HFFc6 (cell line): ENCODE results near the gene SLC7A4. TPM values are rescaled to one million over a fixed set of nuclear protein-coding genes. Genes with fewer than 3 reads are reported as not detected.

ENCODE experiments used
- DNase-seq: peaks from one replicate; pipeline ENCODE4 v3.0.0-alpha.2; 2018
- H3K27ac Mint-ChIP-seq: 2 replicates; pipeline ENCODE4 v1.8.0; 2020; ENCODE audit warnings: mild to moderate bottlenecking, mixed read lengths
- H3K27me3 Mint-ChIP-seq: 2 replicates; pipeline ENCODE4 v1.8.0; 2021; ENCODE audit warnings: mild to moderate bottlenecking, moderate library complexity, mixed read lengths; ENCODE audit not compliant: insufficient read depth
- H3K36me3 Mint-ChIP-seq: 2 replicates; pipeline ENCODE4 v1.8.0; 2021; ENCODE audit warnings: low read depth, mixed read lengths
- H3K4me1 Mint-ChIP-seq: 2 replicates; pipeline ENCODE4 v1.8.0; 2020; ENCODE audit warnings: low read depth, mixed read lengths
- H3K4me3 Mint-ChIP-seq: 2 replicates; pipeline ENCODE4 v1.8.0; 2020; ENCODE audit warnings: mild to moderate bottlenecking, moderate library complexity, mixed read lengths
- H3K9me3 Mint-ChIP-seq: 2 replicates; pipeline ENCODE4 v1.8.0; 2020; ENCODE audit warnings: mild to moderate bottlenecking, mixed read lengths
- total RNA-seq, 6 experiments: library from RNA; stranded (reverse); fragmentation: NEBNext Ultra II Directional; extraction: Animal tissue kit (Norgen Biotek cat#: 25700); gene quantifications; 2 replicates in 1 of 6; 3 replicates in 5 of 6; pipeline ENCODE4 v1.2.3, GENCODE V29; 2021
- TF ChIP-seq, protein P1 (sequence below): fragments of 200-600 bp; sonication (generic); IDR thresholded peaks from 2 replicates; pipeline ENCODE4 v1.5.0; 2021; ENCODE audit warnings: antibody characterized with exemption, mild to moderate bottlenecking

SLC7A4 gene
- total RNA-seq, 6 experiments from 2014 or later = 0.07 TPM; not detected in 5

- DNase-seq = no peak
- no peaks in the 10 kb centered on the region for H3K27me3 Mint-ChIP-seq
- no peak overlapping the region for H3K4me3 Mint-ChIP-seq
- TF ChIP-seq, protein P1, sequence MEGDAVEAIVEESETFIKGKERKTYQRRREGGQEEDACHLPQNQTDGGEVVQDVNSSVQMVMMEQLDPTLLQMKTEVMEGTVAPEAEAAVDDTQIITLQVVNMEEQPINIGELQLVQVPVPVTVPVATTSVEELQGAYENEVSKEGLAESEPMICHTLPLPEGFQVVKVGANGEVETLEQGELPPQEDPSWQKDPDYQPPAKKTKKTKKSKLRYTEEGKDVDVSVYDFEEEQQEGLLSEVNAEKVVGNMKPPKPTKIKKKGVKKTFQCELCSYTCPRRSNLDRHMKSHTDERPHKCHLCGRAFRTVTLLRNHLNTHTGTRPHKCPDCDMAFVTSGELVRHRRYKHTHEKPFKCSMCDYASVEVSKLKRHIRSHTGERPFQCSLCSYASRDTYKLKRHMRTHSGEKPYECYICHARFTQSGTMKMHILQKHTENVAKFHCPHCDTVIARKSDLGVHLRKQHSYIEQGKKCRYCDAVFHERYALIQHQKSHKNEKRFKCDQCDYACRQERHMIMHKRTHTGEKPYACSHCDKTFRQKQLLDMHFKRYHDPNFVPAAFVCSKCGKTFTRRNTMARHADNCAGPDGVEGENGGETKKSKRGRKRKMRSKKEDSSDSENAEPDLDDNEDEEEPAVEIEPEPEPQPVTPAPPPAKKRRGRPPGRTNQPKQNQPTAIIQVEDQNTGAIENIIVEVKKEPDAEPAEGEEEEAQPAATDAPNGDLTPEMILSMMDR = no peak
- H3K27ac Mint-ChIP-seq = no peak overlapping the region
- no peaks in the 10 kb centered on the region; the same call in 1 of the 2 replicates for H3K36me3 Mint-ChIP-seq
- H3K4me1 Mint-ChIP-seq = no peaks in the 10 kb centered on the region
- no peaks in the 10 kb centered on the region for H3K9me3 Mint-ChIP-seq
Observed at GRCh38 chr22:20994128-20994901, 38.0 kb downstream of the SLC7A4 start.

DNA sequence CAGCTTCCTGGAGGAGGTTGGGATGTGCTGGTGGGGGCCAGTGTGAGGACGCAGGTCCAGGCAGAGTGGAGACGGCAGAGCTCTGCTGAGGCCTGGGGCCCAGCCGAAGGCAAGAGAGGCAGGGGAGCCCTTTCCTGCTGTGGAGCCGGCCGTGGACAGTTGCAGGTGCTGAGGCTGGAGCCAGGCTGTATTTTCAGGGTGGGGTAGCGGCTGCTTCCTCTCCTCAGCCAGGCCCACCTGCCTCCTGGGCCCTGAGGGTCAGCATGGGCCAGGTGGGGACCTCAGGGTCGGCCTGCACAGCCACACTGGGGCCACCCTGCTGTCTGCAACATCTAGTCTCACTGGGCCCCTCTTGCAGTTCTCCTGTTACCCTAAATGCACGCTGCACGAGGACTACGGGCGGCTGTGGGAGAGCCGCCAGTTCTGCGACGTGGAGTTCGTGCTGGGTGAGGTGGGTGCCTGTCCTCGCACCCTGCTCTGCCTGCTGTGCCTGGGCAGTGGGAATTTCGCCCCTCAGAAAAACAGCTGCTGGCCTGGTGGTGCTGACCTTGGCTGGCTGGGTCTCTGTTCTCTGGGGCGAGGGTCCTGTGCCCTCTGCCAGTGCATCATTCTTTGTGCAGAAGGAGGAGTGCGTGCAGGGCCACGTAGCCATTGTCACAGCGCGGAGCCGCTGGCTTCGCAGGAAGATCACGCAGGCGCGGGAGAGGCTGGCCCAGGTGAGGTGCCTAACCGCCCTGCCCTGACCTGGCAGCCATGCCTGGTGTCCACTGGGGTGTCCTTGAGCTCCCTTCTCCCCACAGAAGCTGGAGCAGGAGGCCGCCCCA is 38.8 kb downstream of the SLC7A4 start:
- Mint-ChIP-seq H3K27me3 (no peaks in the 10 kb centered on the region), H3K36me3 (no peaks in the 10 kb centered on the region; the same call in 1 of the 2 replicates), H3K9me3 (no peaks in the 10 kb centered on the region), H3K4me1 (no peaks in the 10 kb centered on the region), H3K27ac (no peak overlapping the region), H3K4me3 (no peak overlapping the region)
- TF ChIP-seq, protein P1 = no peak
- DNase-seq = no peak

DNA sequence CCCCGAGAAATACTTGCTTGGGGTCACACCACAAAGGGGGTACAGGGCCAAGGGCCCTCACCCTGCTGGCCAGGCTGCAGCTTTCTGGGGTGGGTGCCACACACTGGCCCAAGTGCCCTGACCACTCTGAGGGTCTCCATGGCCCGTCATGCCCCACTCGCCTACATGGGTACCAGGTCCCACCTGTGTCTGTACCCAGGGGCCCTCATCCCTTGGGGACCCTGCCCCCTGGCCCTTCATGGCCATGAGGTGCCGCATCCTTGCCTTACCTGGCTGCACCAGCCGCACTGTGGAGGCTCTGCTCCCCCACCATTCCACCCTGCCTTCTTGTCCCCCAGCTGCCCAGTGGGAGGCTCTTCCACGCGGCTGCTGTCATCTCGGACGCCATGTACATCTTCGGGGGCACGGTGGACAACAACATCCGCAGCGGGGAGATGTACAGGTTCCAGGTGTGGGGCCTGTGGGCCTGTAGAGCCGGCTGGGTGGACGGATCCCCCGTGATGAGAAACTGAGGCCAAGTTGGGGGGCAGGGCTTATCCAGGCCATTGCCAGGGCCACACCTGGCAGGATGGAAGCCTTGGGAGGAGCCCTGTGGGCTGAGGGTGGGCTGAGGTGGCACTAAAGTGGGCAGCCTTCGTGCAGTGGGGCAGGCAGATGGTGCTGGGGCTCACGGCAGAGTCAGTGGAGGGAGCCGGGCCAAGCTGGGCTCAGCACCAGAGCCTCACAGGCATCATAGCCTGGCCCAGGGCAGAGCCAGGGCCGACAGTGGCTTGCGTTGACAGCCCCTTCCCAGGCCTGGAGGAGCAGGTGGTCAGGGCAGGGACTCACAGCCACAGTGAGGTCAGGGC is 39.7 kb downstream of the SLC7A4 start:
- TF ChIP-seq, protein P1 = no peak

GRCh38 chr22:20992056-20992442 is 40.3 kb downstream of the SLC7A4 start:
- Mint-ChIP-seq H3K4me1 (no peaks in the 10 kb centered on the region), H3K27ac (no peak overlapping the region), H3K9me3 (no peaks in the 10 kb centered on the region), H3K27me3 (no peaks in the 10 kb centered on the region), H3K4me3 (no peak overlapping the region), H3K36me3 (peaks cover 4% of the 10 kb centered on the region; the same call in 1 of the 2 replicates)
- DNase-seq = no peak
- TF ChIP-seq, protein P1 = no peak

More for the DNA sequence above, 39.7 kb downstream of the SLC7A4 start:
- Mint-ChIP-seq H3K9me3 (no peaks in the 10 kb centered on the region), H3K27me3 (no peaks in the 10 kb centered on the region), H3K4me1 (no peaks in the 10 kb centered on the region), H3K36me3 (peaks cover 2% of the 10 kb centered on the region; the same call in 1 of the 2 replicates), H3K4me3 (no peak overlapping the region), H3K27ac (no peak overlapping the region)
- no peak for DNase-seq
